Sigmoid colon (tissue), 7 donors: ENCODE measurements around the gene CEP128. TPM values are rescaled to one million over a fixed set of nuclear protein-coding genes. Genes with fewer than 3 reads are reported as not detected.

Source experiments
- DNase-seq: peaks from one replicate; pipeline ENCODE4 v3.0.0-alpha.2; 2019
- H3K27ac ChIP-seq, 4 donors: fragments of 200-600 bp; sonication (generic); one replicate each; pipeline ENCODE4 v1.5.1; 2016 to 2019; ENCODE audit warnings: mild to moderate bottlenecking in 1 of 4
- H3K27me3 ChIP-seq, 3 donors: fragments of 200-600 bp; sonication (generic); one replicate each; pipeline ENCODE4 v1.5.1; 2019; ENCODE audit warnings: mild to moderate bottlenecking in 1 of 3
- H3K36me3 ChIP-seq, 4 donors: fragments of 200-600 bp; sonication (generic); one replicate each; pipeline ENCODE4 v1.5.1; 2016 to 2019
- H3K4me1 ChIP-seq, 4 donors: fragments of 200-600 bp; sonication (generic); one replicate each; pipeline ENCODE4 v1.5.1; 2017 to 2019
- H3K4me3 ChIP-seq, 4 donors: fragments of 200-600 bp; sonication (generic); one replicate each; pipeline ENCODE4 v1.5.1; 2017 to 2019; ENCODE audit warnings: mild to moderate bottlenecking in 2 of 4, moderate library complexity in 1 of 4
- H3K9me3 ChIP-seq, 4 donors: fragments of 200-600 bp in 3 of 4; sonication (generic) in 3 of 4; one replicate each; pipeline versions ENCODE4 v1.5.1 to v1.6.1; 2013 to 2019
- EP300 ChIP-seq, 4 donors: sonication (generic); formaldehyde crosslinking; IDR thresholded peaks; one replicate each; pipeline ENCODE4 v1.6.1; 2017; ENCODE audit warnings: antibody characterized with exemption in 4 of 4
- POLR2A ChIP-seq, 2 donors: fragments of 450-650 bp; IDR thresholded peaks; one replicate each; pipeline ENCODE4 v1.6.1; 2016; ENCODE audit warnings: antibody characterized with exemption in 2 of 2, mild to moderate bottlenecking in 2 of 2, moderate library complexity in 2 of 2
- POLR2AphosphoS5 ChIP-seq, 4 donors: sonication (generic); formaldehyde crosslinking; IDR thresholded peaks; one replicate each; pipeline ENCODE4 v1.6.1; 2017; ENCODE audit warnings: antibody characterized with exemption in 4 of 4
- WGBS, 2 donors: extraction: QIAGEN DNeasy Blood & Tissue Kit; methylation state at CpG; one replicate each; pipeline ENCODE4 v1.1.7; 2013; 5-methylcytosine and 5-hydroxymethylcytosine counted together
- intact Hi-C: fragments of 100-400 bp; cut with DNase I; formaldehyde crosslinking; loops from one replicate; pipeline ENCODE4 v1.15.1; 2023
- polyA plus RNA-seq, 3 donors: library from polyadenylated mRNA; stranded (reverse); fragments of 200-250 nt; gene quantifications; one replicate each; pipeline ENCODE4 v1.2.3, GENCODE V29; 2013
- total RNA-seq, 4 donors: library from RNA; depleted of rRNA; stranded (reverse); fragments of >200 nt; gene quantifications; one replicate each; pipeline ENCODE4 v1.1.0, GENCODE V29; 2016
- TF ChIP-seq, protein P1 (sequence below), 4 experiments: fragments of 450-650 bp in 3 of 4; fragments of 200-600 bp in 1 of 4; IDR thresholded peaks; one replicate each; pipeline ENCODE4 v1.5.1; 2016 to 2019; ENCODE audit warnings: antibody characterized with exemption in 4 of 4, mild to moderate bottlenecking in 3 of 4, moderate library complexity in 2 of 4
- donor health status: healthy with polysubstance abuse.
- donor health status: Bipolar disorder and iron deficiency.
- donor health status: healthy.

Gene CEP128
- total and polyA plus RNA-seq, 7 donors: 0.60 to 16.6 (median 8.3) TPM

DNA sequence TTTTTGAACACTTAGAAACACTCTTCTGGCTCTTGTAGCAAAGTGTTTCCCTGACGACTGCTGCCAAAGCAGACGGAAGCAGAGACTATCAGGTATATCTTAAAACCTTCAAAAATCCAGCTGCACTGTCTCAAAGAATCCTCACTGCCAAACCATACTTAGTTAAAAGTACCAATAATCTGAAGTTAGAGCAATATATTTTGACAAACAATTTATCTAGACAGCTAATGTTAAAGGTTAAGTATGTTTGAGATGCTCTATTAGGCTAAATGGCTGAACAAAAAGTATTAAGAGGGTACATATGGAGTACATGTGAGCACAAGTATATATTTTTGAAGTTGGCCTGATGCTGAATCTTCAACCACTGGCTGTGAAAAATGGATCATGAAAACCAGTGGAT is 398.3 kb downstream of the CEP128 start:
- Histone ChIP-seq H3K36me3 (no peaks in the 10 kb centered on the region), H3K4me3 (no peak overlapping the region), H3K27ac (no peak overlapping the region), H3K9me3 (no peaks in the 10 kb centered on the region), H3K4me1 (no peaks in the 10 kb centered on the region), H3K27me3 (no peaks in the 10 kb centered on the region)
- 83 to 94% methylated on average over 2 of the region's 2 CpGs for WGBS, 2 donors
- TF ChIP-seq, protein P1, sequence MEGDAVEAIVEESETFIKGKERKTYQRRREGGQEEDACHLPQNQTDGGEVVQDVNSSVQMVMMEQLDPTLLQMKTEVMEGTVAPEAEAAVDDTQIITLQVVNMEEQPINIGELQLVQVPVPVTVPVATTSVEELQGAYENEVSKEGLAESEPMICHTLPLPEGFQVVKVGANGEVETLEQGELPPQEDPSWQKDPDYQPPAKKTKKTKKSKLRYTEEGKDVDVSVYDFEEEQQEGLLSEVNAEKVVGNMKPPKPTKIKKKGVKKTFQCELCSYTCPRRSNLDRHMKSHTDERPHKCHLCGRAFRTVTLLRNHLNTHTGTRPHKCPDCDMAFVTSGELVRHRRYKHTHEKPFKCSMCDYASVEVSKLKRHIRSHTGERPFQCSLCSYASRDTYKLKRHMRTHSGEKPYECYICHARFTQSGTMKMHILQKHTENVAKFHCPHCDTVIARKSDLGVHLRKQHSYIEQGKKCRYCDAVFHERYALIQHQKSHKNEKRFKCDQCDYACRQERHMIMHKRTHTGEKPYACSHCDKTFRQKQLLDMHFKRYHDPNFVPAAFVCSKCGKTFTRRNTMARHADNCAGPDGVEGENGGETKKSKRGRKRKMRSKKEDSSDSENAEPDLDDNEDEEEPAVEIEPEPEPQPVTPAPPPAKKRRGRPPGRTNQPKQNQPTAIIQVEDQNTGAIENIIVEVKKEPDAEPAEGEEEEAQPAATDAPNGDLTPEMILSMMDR (IDR thresholded peaks at IDR 0.05): no peak
- TF ChIP-seq POLR2A (IDR thresholded peaks at IDR 0.05): no peak
- no peak for TF ChIP-seq POLR2AphosphoS5 (IDR thresholded peaks at IDR 0.05)
- no peak for TF ChIP-seq EP300 (IDR thresholded peaks at IDR 0.05)
- DNase-seq: no peak
- intact Hi-C loops: no loop called here

DNA sequence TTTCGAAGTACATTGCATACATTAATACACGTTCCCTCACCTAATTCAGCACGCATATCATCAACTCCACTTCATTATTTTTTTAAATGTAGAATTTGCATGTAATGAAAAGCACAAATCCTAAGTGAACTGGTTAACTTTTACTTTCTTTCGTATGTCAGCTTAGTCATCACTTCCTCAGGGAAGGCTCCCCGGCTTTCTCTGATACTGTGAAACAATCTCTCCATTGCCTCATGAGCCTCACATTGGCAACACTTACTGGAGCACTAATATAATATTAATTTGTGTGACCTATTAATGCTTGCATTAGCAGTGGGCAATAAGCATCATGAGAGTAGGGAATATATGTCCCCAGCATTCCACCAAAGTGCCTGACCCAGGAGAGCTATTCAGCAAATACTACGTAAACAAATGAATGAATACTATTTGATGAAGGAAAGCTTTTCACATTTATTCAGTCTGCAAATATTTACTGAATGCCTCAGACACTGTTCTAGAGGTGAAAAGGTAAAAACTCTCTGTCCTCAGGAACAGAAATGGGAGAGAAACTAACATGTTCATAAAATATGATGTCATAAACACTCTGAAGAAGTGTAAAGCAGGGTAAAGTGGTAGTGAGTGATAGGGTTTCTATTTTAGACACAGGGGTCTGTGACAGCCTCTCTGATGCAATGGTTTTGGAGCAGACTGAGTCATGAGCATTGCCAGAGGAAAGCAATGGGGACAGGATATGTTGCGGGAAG is 402.7 kb downstream of the CEP128 start:
- no peaks in the 10 kb centered on the region for H3K27me3 ChIP-seq
- no peaks in the 10 kb centered on the region for H3K36me3 ChIP-seq
- H3K4me3 ChIP-seq: no peak overlapping the region
- H3K27ac ChIP-seq: no peak overlapping the region
- DNase-seq: no peak
- no peak for TF ChIP-seq EP300 (IDR thresholded peaks at IDR 0.05)
- TF ChIP-seq POLR2A (IDR thresholded peaks at IDR 0.05): no peak
- no peak for TF ChIP-seq POLR2AphosphoS5 (IDR thresholded peaks at IDR 0.05)
- TF ChIP-seq, protein P1 (IDR thresholded peaks at IDR 0.05): no peak
- H3K4me1 ChIP-seq: no peaks in the 10 kb centered on the region
- WGBS, 2 donors: 94 to 97% methylated on average over 7 of the region's 7 CpGs
- no peaks in the 10 kb centered on the region for H3K9me3 ChIP-seq
- intact Hi-C loops: no loop called here

DNA sequence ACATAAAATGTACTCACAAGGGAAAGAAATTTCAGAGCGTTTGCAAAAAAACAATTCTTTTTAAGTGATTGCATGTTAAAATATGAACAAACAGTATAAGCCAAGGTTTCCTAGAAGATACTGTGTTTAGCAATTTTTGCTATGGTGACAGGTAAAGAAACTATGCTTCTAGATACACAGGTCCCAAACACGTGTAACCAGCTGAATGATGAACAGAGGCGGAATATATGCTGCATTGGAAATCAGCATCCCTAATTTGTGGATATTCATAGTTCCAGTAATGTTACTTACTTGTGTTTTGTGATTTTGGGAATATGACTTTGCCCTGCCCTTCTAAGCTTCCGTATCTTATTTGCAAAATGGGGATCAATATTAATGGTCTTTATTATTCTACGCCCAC is 403.9 kb downstream of the CEP128 start:
- WGBS, 2 donors: 96% methylated on average over 5 of the region's 5 CpGs
- TF ChIP-seq POLR2AphosphoS5 (IDR thresholded peaks at IDR 0.05) (no peak), POLR2A (IDR thresholded peaks at IDR 0.05) (no peak), EP300 (IDR thresholded peaks at IDR 0.05) (no peak)
- TF ChIP-seq, protein P1 (IDR thresholded peaks at IDR 0.05): no peak

DNA sequence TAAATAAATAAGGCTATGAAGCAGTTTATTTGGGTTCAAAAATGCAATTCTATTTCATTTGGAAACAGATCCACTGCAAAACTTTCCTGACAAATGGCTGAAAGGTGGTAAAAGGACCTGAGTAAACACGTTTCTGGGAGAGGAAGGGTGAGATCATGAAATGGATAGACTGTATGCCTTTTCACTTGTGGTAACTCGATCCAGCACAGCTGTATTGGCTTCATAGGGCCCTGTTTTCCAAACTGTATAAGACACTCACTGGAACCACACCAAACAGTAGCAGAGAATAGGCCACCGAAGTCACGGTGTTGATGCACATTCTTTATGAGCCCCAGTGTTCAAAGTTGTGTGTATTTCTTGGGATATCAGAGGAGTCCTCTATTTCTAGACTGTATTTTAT is 405.1 kb downstream of the CEP128 start:
- no peak for TF ChIP-seq EP300 (IDR thresholded peaks at IDR 0.05)
- TF ChIP-seq, protein P1 (IDR thresholded peaks at IDR 0.05): no peak
- no peak for TF ChIP-seq POLR2AphosphoS5 (IDR thresholded peaks at IDR 0.05)
- no peak for TF ChIP-seq POLR2A (IDR thresholded peaks at IDR 0.05)
- Histone ChIP-seq H3K4me3 (no peak overlapping the region), H3K27ac (no peak overlapping the region), H3K36me3 (no peaks in the 10 kb centered on the region), H3K27me3 (no peaks in the 10 kb centered on the region), H3K4me1 (no peaks in the 10 kb centered on the region), H3K9me3 (no peaks in the 10 kb centered on the region)
- DNase-seq: no peak
- intact Hi-C loops: no loop called here
- WGBS, 2 donors: 76 to 79% methylated on average over 4 of the region's 4 CpGs

More for the DNA sequence above, 403.9 kb downstream of the CEP128 start:
- DNase-seq: no peak
- no peak overlapping the region for H3K27ac ChIP-seq
- H3K4me1 ChIP-seq: no peaks in the 10 kb centered on the region
- H3K27me3 ChIP-seq: no peaks in the 10 kb centered on the region
- H3K4me3 ChIP-seq: no peak overlapping the region
- intact Hi-C loops: no loop called here
- no peaks in the 10 kb centered on the region for H3K9me3 ChIP-seq
- H3K36me3 ChIP-seq: no peaks in the 10 kb centered on the region

DNA sequence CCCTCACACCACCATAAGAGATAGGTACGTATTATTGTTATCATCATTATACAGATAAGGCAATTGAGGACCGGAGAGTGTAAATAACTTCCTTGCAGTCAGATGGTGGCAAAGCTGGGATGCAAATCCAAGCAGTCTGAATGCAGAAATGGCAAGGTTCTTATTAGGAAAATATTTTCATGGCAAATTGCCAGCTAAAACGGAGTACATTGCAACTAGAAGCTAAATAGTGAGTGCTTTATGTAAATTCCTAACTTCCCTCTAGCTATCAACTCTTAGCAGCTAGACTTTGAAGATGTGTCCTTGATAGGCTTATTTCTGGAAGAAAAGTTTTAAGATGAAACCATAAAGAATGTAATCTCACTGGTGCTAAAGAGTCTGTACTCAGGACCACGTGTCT is 406.4 kb downstream of the CEP128 start:
- no peak overlapping the region for H3K27ac ChIP-seq
- H3K4me1 ChIP-seq: no peaks in the 10 kb centered on the region
- no peak for DNase-seq
- intact Hi-C loops: no loop called here
- no peaks in the 10 kb centered on the region for H3K27me3 ChIP-seq
- TF ChIP-seq, protein P1 (IDR thresholded peaks at IDR 0.05): no peak
- TF ChIP-seq POLR2A (IDR thresholded peaks at IDR 0.05) (no peak), POLR2AphosphoS5 (IDR thresholded peaks at IDR 0.05) (no peak), EP300 (IDR thresholded peaks at IDR 0.05) (no peak)
- WGBS, 2 donors: 78% methylated on average over 4 of the region's 4 CpGs
- no peaks in the 10 kb centered on the region for H3K9me3 ChIP-seq
- no peaks in the 10 kb centered on the region for H3K36me3 ChIP-seq
- no peak overlapping the region for H3K4me3 ChIP-seq
